GM12873 (cell line): ENCODE data around the gene BTG1.

ENCODE experiments used
- CTCF ChIP-seq: IDR thresholded peaks from 2 replicates; pipeline ENCODE4 v1.5.1; 2012; ENCODE audit warnings: low read depth, mild to moderate bottlenecking, moderate library complexity, low read length, control low read depth; ENCODE audit not compliant: insufficient read depth; ENCODE audit errors: missing control alignments

BTG1 gene

GRCh38 chr12:92186038-92186470 lies 40.4 kb upstream of the BTG1 start:
- TF ChIP-seq CTCF = no peak

GRCh38 chr12:92185052-92185451 lies 39.4 kb upstream of the BTG1 start:
- TF ChIP-seq CTCF = peak; percentile 20

- no peak for TF ChIP-seq CTCF
Measured at GRCh38 chr12:92183575-92183974, 37.9 kb upstream of the BTG1 start.

GRCh38 chr12:92178340-92178739 lies 32.7 kb upstream of the BTG1 start:
- TF ChIP-seq CTCF = no peak

GRCh38 chr12:92176646-92177045 lies 31.0 kb upstream of the BTG1 start:
- TF ChIP-seq CTCF = no peak

GRCh38 chr12:92175961-92176360 lies 30.3 kb upstream of the BTG1 start:
- no peak for TF ChIP-seq CTCF

- no peak for TF ChIP-seq CTCF
Measured at GRCh38 chr12:92170050-92170449, 24.4 kb upstream of the BTG1 start.
